Neural progenitor cell (in vitro differentiated cells): ENCODE data around the gene PGM5.
"Not testable (repeated sequence)": the region's sequence is repeated elsewhere in the genome, so short reads cannot be mapped to it uniquely, and the experiment has no call there.

Source experiments
- CTCF ChIP-seq: fragments of 200-600 bp; sonication (generic); IDR thresholded peaks from 2 replicates; pipeline ENCODE4 v1.5.1; 2017; ENCODE audit warnings: antibody characterized with exemption, mild to moderate bottlenecking
- EZH2 ChIP-seq: fragments of 200-600 bp; sonication (generic); IDR thresholded peaks from 2 replicates; pipeline ENCODE4 v1.6.1; 2017; ENCODE audit warnings: antibody characterized with exemption, mild to moderate bottlenecking, moderate library complexity

GRCh38 chr9:68366933-68367547 lies 10.6 kb downstream of the PGM5 start:
- not testable (repeated sequence) for TF ChIP-seq CTCF, EZH2
